Uterus (tissue), 2 donors: Measurements from ENCODE around the gene METTL26.

ENCODE experiments used
- CTCF ChIP-seq, 4 experiments: fragments of 200-600 bp in 2 of 4; fragments of 450-650 bp in 2 of 4; sonication (generic) in 2 of 4; IDR thresholded peaks; one replicate each; pipeline ENCODE4 v1.5.1; 2016 to 2019; ENCODE audit warnings: antibody characterized with exemption in 4 of 4, mild to moderate bottlenecking in 2 of 4, moderate library complexity in 1 of 4
- POLR2A ChIP-seq, 2 donors: fragments of 450-650 bp; IDR thresholded peaks; one replicate each; pipeline ENCODE4 v1.6.1; 2016; ENCODE audit warnings: antibody characterized with exemption in 2 of 2, mild to moderate bottlenecking in 1 of 2, moderate library complexity in 1 of 2

- no peak for TF ChIP-seq CTCF (IDR thresholded peaks at IDR 0.05)
- no peak for TF ChIP-seq POLR2A (IDR thresholded peaks at IDR 0.05)
Observed at GRCh38 chr16:595942-596735, 40.0 kb downstream of the METTL26 start.
